Measurements from ENCODE around the gene TIPRL. TPM values are rescaled to one million over a fixed set of nuclear protein-coding genes. Genes with fewer than 3 reads are reported as not detected.

Gene TIPRL
- total RNA-seq, 2 experiments from 2014 or later, result 40.0 to 40.1 TPM

GRCh38 chr1:168225476-168226190, 46.9 kb downstream of the TIPRL start, which contains the start of gene SFT2D2:
TSS of gene SFT2D2 (plus strand) at chr1:168226004. CDS start at chr1:168226080, 76 bp downstream.
- ATAC-seq (ENCODE audit: low read depth) (peak; percentile 97), DNase-seq (peak; percentile 93)
- POLR2A ChIA-PET, result interaction anchor here (0.7 to 2.3 kb wide), 11 partner anchors 10 to 1132 kb away, joined by 3 to 18 read pairs (median 4); partner anchors contain the start of genes DCAF6 and TIPRL
- Mint-ChIP-seq H3K27me3 (peaks cover 4% of the 10 kb centered on the region), H3K9me3 (no peaks in the 10 kb centered on the region), H3K27ac (peak within 1 kb of the TSS; percentile 96), H3K4me1 (peaks cover 42% of the 10 kb centered on the region), H3K36me3 (peaks cover 22% of the 10 kb centered on the region), H3K4me3 (peak within 1 kb of the TSS; percentile 99)

GRCh38 chr1:168227620-168228019, 48.9 kb downstream of the TIPRL start:
- Mint-ChIP-seq H3K27me3 (peaks cover 4% of the 10 kb centered on the region), H3K4me1 (peaks cover 42% of the 10 kb centered on the region), H3K27ac (peak overlapping the region; percentile 96), H3K36me3 (peaks cover 26% of the 10 kb centered on the region), H3K9me3 (no peaks in the 10 kb centered on the region), H3K4me3 (peak overlapping the region; percentile 99)
- ATAC-seq (ENCODE audit: low read depth), result no peak
- DNase-seq, result no peak
- POLR2A ChIA-PET, result no interaction called here

GRCh38 chr1:168229893-168230292, 51.1 kb downstream of the TIPRL start:
- no peak overlapping the region for H3K4me3 Mint-ChIP-seq
- peaks cover 37% of the 10 kb centered on the region for H3K4me1 Mint-ChIP-seq
- no peaks in the 10 kb centered on the region for H3K27me3 Mint-ChIP-seq
- DNase-seq, result no peak
- peaks cover 36% of the 10 kb centered on the region for H3K36me3 Mint-ChIP-seq
- no peak overlapping the region for H3K27ac Mint-ChIP-seq
- H3K9me3 Mint-ChIP-seq, result no peaks in the 10 kb centered on the region
- POLR2A ChIA-PET, result no interaction called here
- no peak for ATAC-seq (ENCODE audit: low read depth)

- H3K27me3 Mint-ChIP-seq, result no peaks in the 10 kb centered on the region
- peaks cover 37% of the 10 kb centered on the region for H3K36me3 Mint-ChIP-seq
- no peak overlapping the region for H3K4me3 Mint-ChIP-seq
- H3K27ac Mint-ChIP-seq, result no peak overlapping the region
- ATAC-seq (ENCODE audit: low read depth), result no peak
- no peak for DNase-seq
- H3K4me1 Mint-ChIP-seq, result peaks cover 39% of the 10 kb centered on the region
- H3K9me3 Mint-ChIP-seq, result no peaks in the 10 kb centered on the region
- POLR2A ChIA-PET, result no interaction called here
These were observed 51.9 kb downstream of the TIPRL start for GRCh38 chr1:168230709-168231108.

- no peaks in the 10 kb centered on the region for H3K27me3 Mint-ChIP-seq
- H3K36me3 Mint-ChIP-seq, result peaks cover 41% of the 10 kb centered on the region
- no peak overlapping the region for H3K4me3 Mint-ChIP-seq
- H3K9me3 Mint-ChIP-seq, result no peaks in the 10 kb centered on the region
- H3K27ac Mint-ChIP-seq, result no peak overlapping the region
- ATAC-seq (ENCODE audit: low read depth), result peak; percentile 91
- POLR2A ChIA-PET, result interaction anchor here (0.5 to 2.6 kb wide), 4 partner anchors 9 to 128 kb away, joined by 3 to 18 read pairs (median 4); partner anchors contain the start of gene SFT2D2
- no peak for DNase-seq
- peaks cover 28% of the 10 kb centered on the region for H3K4me1 Mint-ChIP-seq
These were observed 56.2 kb downstream of the TIPRL start for GRCh38 chr1:168234846-168235547.

- POLR2A ChIA-PET, result interaction anchor here (0.5 to 2.6 kb wide), 3 partner anchors 9 to 127 kb away, joined by 3 to 18 read pairs (median 3); partner anchors contain the start of gene SFT2D2
- no peak for DNase-seq
- H3K4me1 Mint-ChIP-seq, result peaks cover 28% of the 10 kb centered on the region
- H3K36me3 Mint-ChIP-seq, result peaks cover 46% of the 10 kb centered on the region
- H3K27ac Mint-ChIP-seq, result no peak overlapping the region
- H3K27me3 Mint-ChIP-seq, result no peaks in the 10 kb centered on the region
- H3K9me3 Mint-ChIP-seq, result no peaks in the 10 kb centered on the region
- peak; percentile 28 for ATAC-seq (ENCODE audit: low read depth)
- H3K4me3 Mint-ChIP-seq, result no peak overlapping the region
These were observed 56.8 kb downstream of the TIPRL start for GRCh38 chr1:168235548-168235885.

- ATAC-seq (ENCODE audit: low read depth) (no peak), DNase-seq (no peak)
- Mint-ChIP-seq H3K4me3 (no peak overlapping the region), H3K27me3 (no peaks in the 10 kb centered on the region), H3K36me3 (peaks cover 50% of the 10 kb centered on the region), H3K9me3 (no peaks in the 10 kb centered on the region), H3K27ac (no peak overlapping the region), H3K4me1 (peaks cover 28% of the 10 kb centered on the region)
- POLR2A ChIA-PET, result interaction anchor here (0.5 to 2.6 kb wide), 3 partner anchors 10 to 127 kb away, joined by 3 to 18 read pairs (median 3); partner anchors contain the start of gene SFT2D2
These were observed 57.2 kb downstream of the TIPRL start for GRCh38 chr1:168235937-168236336.

GRCh38 chr1:168236836-168237611, 58.3 kb downstream of the TIPRL start:
- Mint-ChIP-seq H3K27me3 (no peaks in the 10 kb centered on the region), H3K4me1 (peaks cover 28% of the 10 kb centered on the region), H3K9me3 (no peaks in the 10 kb centered on the region), H3K4me3 (no peak overlapping the region), H3K27ac (peak overlapping the region; percentile 24), H3K36me3 (peaks cover 57% of the 10 kb centered on the region)
- no peak for DNase-seq
- POLR2A ChIA-PET, result interaction anchor here (1.6 kb wide), 1 partner anchor 11 kb away, joined by 4 read pairs; the partner anchor contains the start of gene SFT2D2
- ATAC-seq (ENCODE audit: low read depth), result no peak

GRCh38 chr1:168243198-168243597, 64.4 kb downstream of the TIPRL start:
- Mint-ChIP-seq H3K27me3 (no peaks in the 10 kb centered on the region), H3K27ac (no peak overlapping the region), H3K9me3 (peaks cover 2% of the 10 kb centered on the region), H3K4me3 (no peak overlapping the region), H3K4me1 (peaks cover 26% of the 10 kb centered on the region), H3K36me3 (peaks cover 75% of the 10 kb centered on the region)
- POLR2A ChIA-PET, result no interaction called here
- no peak for ATAC-seq (ENCODE audit: low read depth)
- DNase-seq, result no peak

GRCh38 chr1:168243636-168244212, 65.0 kb downstream of the TIPRL start:
- POLR2A ChIA-PET, result no interaction called here
- peaks cover 26% of the 10 kb centered on the region for H3K4me1 Mint-ChIP-seq
- peak overlapping the region; percentile 76 for H3K27ac Mint-ChIP-seq
- H3K4me3 Mint-ChIP-seq, result peak overlapping the region; percentile 35
- H3K9me3 Mint-ChIP-seq, result peaks cover 2% of the 10 kb centered on the region
- no peaks in the 10 kb centered on the region for H3K27me3 Mint-ChIP-seq
- H3K36me3 Mint-ChIP-seq, result peaks cover 78% of the 10 kb centered on the region
- no peak for DNase-seq
- ATAC-seq (ENCODE audit: low read depth), result peak; percentile 75

- H3K4me3 Mint-ChIP-seq, result no peak overlapping the region
- H3K27me3 Mint-ChIP-seq, result no peaks in the 10 kb centered on the region
- peaks cover 26% of the 10 kb centered on the region for H3K4me1 Mint-ChIP-seq
These were observed 66.3 kb downstream of the TIPRL start for GRCh38 chr1:168245042-168245441.

GRCh38 chr1:168246506-168246905, 67.7 kb downstream of the TIPRL start:
- POLR2A ChIA-PET, result no interaction called here
- no peaks in the 10 kb centered on the region for H3K27me3 Mint-ChIP-seq
- no peak for DNase-seq
- no peak for ATAC-seq (ENCODE audit: low read depth)
- peaks cover 2% of the 10 kb centered on the region for H3K9me3 Mint-ChIP-seq
- no peak overlapping the region for H3K4me3 Mint-ChIP-seq
- H3K27ac Mint-ChIP-seq, result no peak overlapping the region
- peaks cover 75% of the 10 kb centered on the region for H3K36me3 Mint-ChIP-seq
- H3K4me1 Mint-ChIP-seq, result peaks cover 26% of the 10 kb centered on the region

More at GRCh38 chr1:168245042-168245441, 66.3 kb downstream of the TIPRL start:
- Mint-ChIP-seq H3K36me3 (peaks cover 78% of the 10 kb centered on the region), H3K9me3 (peaks cover 2% of the 10 kb centered on the region), H3K27ac (no peak overlapping the region)
- POLR2A ChIA-PET, result no interaction called here
- ATAC-seq (ENCODE audit: low read depth) (no peak), DNase-seq (no peak)
